NCI-H2227 (cell line): ENCODE measurements around the gene PLPP2.
A peak's percentile ranks its signal among the peaks of the same experiment; 100 is the strongest.

Experiments used
- DNase-seq: peaks from one replicate; lab custom pipeline; 2025; ENCODE audit not compliant: unreplicated experiment; lab: John Stamatoyannopoulos, UW

The PLPP2 gene

DNA sequence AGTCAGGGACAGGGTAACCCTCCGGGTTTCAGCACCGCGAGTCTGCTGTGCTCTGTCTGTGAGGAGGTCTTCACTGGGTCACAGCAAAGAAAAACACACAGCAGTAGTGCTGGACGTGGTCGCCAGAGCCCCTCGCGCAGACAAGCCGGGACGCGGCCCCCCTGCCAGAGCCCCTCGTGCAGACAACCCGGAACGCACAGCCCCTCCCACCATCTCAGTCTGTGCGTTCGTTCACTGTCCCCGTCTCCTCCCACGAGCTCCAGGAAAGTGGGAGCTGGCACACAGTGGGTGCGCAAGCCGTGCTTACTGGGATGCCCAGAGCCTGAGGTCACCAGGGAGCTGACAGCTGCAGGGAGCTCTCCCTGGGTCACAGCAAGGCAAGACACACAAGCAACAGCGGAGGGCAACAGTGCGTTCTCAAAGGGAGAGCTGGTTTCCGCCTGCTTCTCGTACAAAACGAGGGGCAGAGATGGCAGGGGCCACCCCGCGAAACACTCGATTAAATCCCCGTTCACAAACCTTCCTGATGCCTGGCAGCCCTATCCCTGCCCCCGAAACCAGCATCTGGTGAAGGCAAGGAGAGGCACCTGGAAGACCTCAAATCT is 3.2 kb upstream of the PLPP2 start:
- no peak for DNase-seq

DNA sequence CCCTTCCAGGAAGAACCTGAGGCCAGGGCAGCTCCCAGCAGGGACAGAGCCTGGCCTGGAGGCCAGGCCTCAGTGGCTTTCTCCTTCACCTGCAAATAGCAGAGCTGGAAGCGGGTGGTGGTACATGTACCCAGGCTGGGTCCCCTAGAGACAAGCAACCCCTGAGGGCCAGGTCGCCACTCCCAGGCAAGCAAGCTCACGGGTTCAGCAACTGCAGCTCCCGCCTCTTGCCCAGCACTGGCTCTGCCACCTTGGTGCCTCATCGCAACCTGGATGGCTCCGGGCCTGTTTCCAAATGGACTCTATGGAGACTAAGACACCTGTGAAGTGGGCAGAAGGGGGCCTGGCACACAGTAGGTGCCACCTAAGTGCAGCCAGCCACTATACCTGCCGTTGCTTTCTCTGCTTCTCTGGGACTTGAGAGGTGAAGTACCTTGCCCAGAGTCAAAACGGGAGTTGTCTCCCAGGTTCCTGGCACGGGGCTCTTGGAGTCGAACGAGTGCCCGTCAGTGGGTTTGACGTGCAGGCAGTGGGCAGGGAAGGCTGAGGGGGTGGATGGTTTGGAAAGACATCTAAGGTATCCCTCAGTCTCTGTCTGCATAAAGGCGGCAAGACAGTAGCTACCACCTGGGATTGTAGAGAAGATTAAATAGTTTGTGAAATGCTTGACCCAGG is 2.4 kb upstream of the PLPP2 start:
- no peak for DNase-seq

DNA sequence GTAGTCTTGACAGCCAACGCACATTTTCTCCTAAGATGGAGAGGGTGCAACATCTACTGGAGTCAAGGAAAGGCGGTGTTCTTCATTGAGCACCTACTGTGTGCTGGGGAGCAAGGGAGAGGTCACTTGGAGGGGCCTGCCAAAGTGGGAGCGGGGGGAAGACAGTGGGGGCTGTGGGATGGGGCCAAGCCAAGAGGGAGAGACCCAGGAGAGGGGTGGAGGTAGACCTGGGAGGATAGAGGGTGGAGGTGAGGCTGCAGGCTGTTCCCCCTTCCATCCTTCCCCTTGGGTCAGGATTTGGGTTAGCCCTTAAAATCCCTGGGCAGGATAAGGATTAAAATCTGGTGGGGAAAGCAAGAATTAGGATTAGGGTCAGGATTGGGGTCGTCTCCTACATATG is 1.7 kb upstream of the PLPP2 start:
- DNase-seq = no peak

DNA sequence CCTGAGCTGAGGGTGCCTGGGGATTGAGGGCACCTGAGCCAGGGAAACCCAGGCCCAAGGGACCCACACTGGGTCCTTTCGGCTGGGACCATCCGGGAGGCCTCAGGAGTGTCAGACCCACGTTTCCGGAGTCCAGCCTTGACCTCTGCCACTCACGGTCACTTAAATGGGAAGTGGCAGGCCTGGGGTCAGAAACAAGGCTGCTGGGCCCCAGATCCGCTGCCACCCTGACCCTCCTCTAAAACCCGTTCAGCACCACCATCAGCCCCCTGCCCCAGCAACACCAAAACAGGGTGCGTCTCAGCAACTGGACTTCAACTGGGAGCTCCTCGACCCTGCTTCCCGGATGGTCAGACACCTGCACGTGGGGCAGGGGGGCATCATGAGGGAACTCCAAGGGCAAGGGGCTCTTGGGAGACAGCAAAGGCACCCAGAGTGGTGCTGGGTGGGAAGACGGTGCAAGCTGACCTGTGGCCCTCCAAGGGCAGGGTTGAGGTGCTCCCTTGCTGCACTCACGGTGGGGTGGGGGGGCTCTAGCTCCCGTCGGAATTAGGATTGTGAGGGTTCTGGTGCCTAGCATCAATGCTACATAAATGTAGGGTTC is 1.2 kb upstream of the PLPP2 start:
- no peak for DNase-seq

DNA sequence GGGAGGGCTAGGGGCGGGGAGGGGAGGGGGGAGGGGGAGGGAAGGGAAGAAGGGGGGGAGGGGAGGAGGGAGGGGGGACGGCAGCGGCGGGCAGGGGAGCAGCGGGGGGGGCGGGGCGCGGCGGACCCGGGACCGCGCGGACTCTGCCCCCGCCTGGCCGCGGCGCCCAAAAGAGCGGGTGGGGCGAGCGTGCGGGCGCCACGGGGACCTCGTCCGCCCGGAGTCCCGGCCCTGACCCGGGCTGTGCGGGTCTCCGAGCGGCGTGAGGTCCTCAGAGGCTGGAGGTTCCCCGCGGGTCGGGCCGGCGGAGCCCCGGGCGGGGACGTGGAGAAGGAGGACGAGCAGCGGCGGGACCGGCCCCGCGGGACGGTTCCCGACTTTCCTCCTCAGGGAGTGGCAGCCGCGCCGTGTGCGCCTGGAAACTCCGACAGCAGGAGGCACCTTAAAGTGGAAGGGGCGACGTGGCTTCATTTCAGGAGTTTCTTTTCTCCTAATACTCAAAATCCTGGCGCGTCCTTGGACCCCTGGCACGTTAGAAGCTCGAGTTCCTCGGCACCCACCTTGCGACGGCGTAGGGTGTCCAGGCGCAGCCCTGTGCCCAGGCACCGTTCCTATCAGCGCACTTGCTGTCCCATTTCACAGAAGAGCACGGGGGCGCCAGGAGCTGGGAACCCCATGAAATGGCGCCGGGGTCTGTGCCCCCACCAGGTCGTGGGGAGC is 518 bp upstream of the PLPP2 start:
- DNase-seq = peak; percentile 10

DNA sequence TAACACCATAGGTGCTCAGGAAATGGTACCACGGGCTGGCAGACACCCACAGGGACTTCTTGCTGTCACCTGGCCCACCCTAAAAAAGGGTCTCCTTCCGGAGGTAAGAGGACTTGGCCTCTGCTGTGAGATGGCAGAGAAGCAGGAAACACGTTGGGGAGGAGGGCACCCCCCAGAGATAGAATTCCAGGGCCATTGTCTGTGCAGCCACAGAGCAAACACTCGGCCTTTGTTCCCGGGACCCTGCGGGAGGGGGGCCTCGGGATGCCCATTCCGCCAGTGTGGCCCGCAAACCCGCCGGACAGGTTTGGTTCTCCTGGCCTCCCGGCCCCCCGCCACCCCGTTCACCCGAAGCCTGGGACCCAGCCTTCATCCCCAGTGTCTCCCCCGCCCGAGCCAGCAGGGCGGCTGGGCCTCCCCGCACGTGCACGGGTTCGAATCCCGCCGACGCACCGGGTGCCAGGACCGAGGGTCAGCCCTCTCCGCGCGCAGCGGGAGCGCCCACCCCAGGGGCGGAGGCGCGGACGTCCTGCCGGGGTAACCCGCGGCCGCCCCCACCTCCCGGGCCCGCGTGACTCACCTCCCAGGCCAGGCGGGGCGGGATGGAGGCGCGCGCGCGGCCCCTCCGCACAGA is 714 bp downstream of the PLPP2 start:
- DNase-seq = no peak

DNA sequence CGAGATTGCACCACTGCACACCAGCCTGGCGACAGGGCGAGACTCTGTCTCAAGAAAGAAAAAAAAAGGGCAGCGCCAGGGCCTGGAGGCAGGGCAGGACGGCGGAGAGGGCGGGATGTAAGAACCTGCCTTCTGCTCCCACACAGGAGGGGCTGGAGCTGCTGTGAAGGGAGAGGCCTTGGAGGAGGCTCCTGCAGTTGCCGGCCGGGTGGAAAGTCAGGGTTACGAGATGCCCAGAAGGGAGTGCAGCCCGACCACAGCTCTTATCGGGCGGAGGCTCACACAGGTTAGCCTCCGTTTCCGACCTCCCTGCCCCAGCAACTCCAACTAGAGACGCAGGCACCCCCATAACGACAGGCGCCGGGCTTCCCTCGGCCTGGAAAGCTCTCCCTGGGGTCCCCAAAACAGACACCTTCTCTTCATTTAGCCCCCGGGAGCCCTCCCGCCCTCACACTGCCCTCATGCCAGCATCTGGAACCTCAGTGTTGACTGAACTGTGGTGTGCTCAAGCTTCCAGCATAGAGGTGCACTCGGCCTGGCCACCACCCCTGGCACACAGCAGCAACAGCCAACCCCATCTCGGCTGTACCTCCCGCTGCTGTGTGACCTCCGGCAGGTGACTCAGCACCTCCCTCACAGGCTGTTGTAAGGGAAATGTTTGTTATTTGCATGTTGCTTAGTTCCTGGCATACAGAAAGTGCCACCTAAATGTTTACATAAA is 1.4 kb downstream of the PLPP2 start:
- DNase-seq = peak; percentile 44

DNA sequence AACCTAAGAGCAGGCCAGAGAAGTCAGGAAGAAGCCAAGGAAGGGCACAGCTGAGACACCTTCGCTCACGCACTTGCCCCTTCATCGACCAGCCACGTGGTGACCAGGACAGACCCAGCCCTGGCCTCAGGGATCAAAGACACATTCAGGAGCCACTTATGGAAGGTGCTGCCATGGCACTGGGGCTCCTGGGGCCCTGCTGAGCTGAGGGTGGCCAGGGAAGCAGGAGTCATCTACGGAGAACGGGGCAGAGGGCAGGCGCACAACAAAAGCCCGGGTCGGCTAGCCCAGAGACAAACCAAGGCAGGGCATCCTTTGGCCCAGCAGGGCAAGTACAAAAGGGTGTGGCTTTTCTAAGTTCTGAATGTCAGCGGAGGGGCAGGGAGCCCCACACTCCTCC is 2.3 kb downstream of the PLPP2 start:
- no peak for DNase-seq

DNA sequence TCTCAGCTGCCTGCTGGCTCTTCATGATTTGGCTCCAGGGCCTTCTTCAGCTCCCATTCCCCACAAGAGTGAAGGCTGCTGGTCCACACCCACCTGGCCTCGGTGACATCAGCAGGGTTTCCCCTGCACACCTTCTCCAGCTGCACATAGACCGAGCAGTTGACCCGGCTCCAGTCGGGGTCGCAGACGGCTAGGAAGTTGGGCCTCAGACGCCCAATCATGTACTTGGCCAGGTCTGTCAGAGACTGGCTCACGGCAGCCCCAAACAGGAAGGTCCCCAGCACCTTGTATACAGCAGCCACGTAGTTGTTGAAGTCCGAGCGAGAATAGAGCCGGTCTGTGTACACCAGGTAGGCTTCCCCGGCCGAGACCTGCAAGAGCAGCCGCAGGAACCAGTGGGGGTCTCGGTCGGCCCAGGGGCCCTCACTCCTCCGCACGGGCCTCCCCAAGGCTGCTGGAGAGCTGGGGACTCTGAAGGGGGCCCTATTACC is 3.8 kb downstream of the PLPP2 start:
- no peak for DNase-seq

DNA sequence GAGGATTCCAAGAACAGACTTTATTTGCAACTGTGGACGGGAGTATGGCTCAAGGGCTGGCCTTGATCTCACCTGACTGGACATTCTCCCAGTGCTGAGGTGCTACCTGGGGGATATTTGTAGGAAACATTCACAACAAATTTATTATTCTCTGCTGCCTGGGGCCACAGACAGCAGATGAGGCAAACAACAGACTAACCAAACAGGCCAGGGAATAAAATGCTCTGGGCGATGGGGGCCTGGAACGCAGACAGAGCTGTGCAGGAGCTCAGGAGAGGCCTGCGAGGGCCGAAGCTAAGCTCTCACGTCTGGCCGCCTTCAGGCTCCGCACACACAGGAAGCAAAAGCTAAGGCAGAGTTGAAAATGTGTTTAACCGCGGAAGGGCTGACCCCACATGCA is 7.8 kb downstream of the PLPP2 start:
- DNase-seq = no peak

DNA sequence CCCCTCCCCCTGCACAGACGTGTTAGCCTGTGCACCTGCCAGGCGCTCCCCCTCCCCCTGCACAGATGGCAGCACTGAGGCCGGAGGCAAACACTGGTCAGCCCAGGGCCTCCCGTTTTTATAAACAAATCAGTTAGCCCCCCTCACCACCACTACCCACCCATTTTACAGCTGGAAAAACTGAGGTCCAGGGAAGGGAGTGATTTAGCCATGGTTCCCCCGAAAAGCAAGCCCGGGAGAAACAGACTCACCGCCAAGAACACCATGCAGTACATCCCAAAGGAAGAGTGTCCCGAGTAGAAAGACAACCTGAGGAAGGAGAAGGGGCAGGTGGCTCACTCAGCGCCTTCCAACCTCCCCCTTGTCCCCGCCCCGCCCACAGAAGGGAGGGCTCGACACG is 8.7 kb downstream of the PLPP2 start:
- no peak for DNase-seq

DNA sequence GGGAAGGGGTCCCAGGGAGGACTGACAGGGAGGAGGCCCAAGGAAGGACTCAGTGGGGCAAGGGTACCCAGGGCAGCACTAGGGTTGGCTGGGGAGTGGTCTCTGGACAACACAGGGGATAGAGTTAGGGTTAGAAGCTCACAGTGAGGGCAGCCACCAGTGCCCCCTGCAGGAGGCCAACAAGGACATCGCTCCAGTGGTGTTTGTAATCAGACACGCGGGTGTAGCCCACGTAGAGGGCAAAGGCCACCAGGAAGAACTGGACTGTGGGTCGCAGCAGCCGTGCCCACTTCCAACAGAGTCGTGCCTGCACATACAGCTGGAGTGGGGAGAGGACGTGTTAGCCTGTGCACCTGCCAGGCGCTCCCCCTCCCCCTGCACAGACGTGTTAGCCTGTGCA is 9.2 kb downstream of the PLPP2 start:
- no peak for DNase-seq

DNA sequence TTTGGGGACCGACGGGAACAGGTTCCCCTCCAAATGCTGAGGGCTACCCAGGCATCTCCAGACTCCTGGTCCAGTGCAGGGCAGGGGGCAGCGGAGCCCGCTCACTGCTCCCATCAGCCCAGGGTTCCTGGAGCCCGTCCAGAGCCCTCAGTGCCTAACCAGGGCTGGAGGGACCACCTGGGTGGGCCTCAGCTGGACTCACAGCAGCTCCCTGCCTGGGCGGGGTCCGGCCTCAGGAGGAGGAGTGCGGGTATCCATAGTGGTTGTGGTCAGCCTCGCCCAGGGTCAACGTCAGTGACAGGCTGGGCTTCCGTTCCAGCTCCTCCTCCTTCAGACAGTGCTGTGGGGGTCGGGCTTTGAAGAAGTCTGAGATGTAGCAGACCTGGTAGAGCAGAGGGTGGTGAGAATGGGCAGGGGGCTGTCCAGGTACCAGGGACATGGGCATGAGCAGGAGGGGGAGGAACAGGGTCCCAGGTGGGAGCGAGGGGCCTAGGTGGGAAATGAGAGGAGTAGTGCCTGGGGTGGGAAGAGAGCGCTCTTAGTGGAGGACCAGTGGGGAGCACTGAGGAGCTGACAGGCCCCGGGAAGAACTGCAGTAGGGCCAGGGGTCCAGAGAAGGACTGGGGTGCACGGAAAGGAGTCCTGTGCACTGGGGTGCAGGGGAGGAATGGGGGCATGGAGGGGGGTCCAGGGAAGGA is 9.9 kb downstream of the PLPP2 start:
- no peak for DNase-seq

DNA sequence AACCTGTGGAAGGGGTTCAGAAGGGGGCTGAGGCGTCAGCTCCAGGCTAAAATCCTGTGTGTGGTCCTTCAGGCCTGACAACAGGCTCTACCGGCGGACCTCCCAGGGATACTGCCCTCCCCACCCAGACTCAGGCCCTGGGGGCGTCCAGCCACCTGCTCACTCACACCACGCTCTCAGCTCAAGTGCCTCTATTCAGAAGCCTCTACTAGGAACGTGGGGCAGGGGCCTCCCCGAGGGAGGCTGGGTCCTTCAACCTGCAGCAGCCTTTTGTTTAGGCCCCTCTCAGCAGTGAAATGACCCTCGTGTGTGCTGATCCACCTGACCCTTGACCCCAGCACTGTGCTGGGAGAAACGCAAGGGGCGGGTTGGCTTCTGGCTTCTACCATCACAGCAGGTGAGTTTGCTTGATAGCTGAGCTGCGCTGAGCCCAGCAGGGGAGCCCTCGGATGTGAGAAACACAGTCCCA is 10.6 kb downstream of the PLPP2 start:
- DNase-seq = peak; percentile 63

DNA sequence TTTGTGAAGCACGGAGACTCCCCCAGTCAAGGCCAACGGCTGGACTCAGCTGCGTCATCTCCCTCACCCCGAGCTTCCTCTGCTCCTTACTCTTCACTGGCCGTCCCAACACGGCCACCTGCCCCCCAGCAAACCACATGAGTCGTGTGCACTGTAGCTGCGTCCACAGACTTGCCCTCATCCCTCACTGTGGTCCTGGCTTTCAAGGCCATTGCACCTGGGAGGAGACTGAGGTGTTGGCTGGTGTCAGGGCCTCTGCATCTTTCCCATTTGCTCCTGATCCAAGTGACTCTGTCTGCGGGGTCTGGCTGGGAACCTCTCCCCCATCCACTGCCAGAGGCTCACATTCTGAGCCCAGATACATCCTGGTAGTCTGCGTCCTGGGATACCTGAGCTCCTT is 11.5 kb downstream of the PLPP2 start:
- no peak for DNase-seq

DNA sequence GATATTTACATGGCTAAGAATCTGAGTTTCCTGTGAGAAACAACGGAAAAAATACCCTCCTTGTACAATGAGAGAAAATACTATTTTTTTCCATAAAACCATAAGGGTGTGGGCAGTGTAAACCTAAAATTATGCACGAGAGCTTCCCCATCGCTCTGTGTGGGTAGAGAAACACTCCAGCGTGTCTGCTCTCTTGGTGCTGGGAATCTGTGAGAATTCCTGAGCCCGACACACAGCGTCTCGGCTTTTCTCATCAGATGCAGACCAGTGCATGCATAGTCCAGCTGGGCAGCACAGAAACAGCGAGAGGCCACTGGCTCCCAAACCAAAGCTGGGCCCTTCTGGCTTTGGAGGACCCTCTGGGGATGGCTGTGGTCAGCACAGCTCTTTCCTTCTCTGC is 12.0 kb downstream of the PLPP2 start:
- no peak for DNase-seq

DNA sequence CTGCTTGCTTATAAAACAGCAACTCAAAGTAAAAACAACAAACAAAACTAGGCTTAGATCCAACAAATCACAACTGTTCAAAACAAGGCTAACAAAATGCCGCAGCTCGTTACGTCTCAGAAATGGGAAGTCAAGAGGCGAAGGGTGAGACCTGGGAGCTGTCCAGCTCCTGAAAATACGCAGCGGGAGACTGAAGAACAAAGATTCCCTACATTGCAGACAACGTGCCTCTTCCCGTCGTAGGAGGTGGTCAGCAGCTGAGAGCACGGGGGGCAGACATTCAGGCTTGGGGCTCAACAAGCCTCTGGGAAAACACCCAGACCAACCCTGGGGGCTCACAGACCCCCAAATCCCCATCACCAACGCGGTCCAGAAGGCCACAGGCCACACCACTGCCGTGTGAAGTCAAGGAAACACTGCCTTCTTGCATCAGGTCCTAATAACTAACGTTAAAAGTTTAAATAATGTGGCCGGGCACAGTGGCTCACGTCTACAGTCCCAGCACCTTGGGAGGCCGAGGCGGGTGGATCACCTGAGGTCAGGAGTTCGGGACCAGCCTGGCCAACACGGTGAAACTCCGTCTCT is 13.5 kb downstream of the PLPP2 start:
- DNase-seq = no peak

DNA sequence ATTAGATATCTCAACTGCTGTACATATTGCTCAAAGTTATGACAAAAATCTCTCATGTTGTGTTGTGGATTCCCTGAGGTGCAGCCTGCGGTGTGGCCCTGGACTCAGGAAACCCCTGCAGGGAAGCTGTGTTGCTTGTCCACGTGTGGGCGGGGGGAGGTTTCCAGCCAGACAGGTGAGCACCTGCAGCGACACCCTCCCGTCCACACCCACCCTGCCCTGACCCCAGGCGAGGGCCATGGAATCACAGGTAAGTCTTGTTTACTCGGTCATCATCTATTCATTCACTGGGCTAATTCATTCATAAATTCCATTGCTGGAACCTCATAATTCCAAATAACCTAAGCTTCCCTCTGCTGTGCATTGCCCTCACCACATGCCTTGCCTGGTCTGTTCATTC is 14.1 kb downstream of the PLPP2 start:
- no peak for DNase-seq

DNA sequence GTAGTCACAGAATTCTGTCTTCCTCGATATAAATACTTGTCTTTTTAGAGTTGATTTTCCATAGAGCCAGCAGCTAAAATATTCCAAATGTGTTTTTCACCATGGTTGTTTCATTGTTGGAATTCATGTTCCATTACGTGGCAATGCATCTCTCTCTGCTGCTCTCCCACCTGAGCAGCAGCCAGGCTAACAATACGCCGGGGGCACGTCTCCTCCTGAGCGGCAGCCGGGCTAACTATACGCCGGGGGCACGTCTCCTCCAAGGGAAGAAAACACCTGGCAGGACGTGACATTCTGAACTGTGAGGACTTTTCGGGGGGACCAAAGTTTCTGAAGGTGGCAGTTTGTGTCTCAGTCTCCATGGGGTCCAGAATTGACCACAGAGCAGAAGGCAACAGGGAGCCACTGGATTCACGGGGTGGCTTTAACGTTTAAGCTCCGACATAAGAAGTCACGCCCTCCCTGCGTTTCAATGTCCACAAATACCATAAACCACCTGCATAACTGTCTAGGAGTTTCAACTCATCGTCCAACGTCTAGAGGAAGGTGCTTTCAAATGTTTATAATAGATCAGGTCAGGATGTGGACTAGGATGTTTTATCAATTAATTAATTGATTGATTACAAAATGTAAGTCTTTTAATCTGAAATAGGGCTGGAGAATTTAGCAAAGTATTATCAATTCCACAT is 15.1 kb downstream of the PLPP2 start:
- DNase-seq = no peak
